SK-N-SH treated with all-trans-retinoic acid at 6 μM for 48 hours (cell line): ENCODE data around the gene SLC22A12.

Experiments used
- ATAC-seq: fragments of 200-7000 bp; cut with Tn5 transposase; 3 replicates; pipeline ENCODE4 v1.9.1; 2020; ENCODE audit warnings: mild to moderate bottlenecking, moderate library complexity
- ARNTL ChIP-seq: fragments of 450-650 bp; formaldehyde crosslinking; IDR thresholded peaks from 2 replicates; pipeline ENCODE4 v1.5.0; 2020; ENCODE audit warnings: low read depth, mild to moderate bottlenecking, moderate library complexity, borderline replicate concordance
- BACH2 ChIP-seq: fragments of 250-450 bp; sonication (Bioruptor Pico); IDR thresholded peaks from 2 replicates; pipeline ENCODE4 v1.9.0; 2021; ENCODE audit warnings: mild to moderate bottlenecking, borderline replicate concordance
- CREB5 ChIP-seq: fragments of 250-450 bp; sonication (Bioruptor Pico); IDR thresholded peaks from 2 replicates; pipeline ENCODE4 v1.5.1; 2020; ENCODE audit warnings: low read depth, mild to moderate bottlenecking, moderate library complexity
- CSDC2 ChIP-seq: fragments of 250-450 bp; sonication (Bioruptor Pico); IDR thresholded peaks from 2 replicates; pipeline ENCODE4 v1.5.0; 2020; ENCODE audit warnings: mild to moderate bottlenecking, moderate library complexity
- CSRNP3 ChIP-seq: fragments of 250-450 bp; sonication (Bioruptor Pico); IDR thresholded peaks from 2 replicates; pipeline ENCODE4 v1.5.1; 2021; ENCODE audit warnings: mild to moderate bottlenecking, moderate library complexity
- ESRRG ChIP-seq: fragments of 250-450 bp; sonication (Bioruptor Pico); IDR thresholded peaks from 2 replicates; pipeline ENCODE4 v1.6.1; 2021; ENCODE audit warnings: mild to moderate bottlenecking
- GLIS3 ChIP-seq: fragments of 250-450 bp; sonication (Bioruptor Pico); IDR thresholded peaks from 2 replicates; pipeline ENCODE4 v1.5.0; 2020; ENCODE audit warnings: mild to moderate bottlenecking, moderate library complexity
- PPARA ChIP-seq: fragments of 250-450 bp; sonication (Bioruptor Pico); IDR thresholded peaks from 2 replicates; pipeline ENCODE4 v1.5.0; 2020; ENCODE audit warnings: mild to moderate bottlenecking, borderline replicate concordance
- RARB ChIP-seq: fragments of 250-450 bp; sonication (Bioruptor Pico); IDR thresholded peaks from 2 replicates; pipeline ENCODE4 v1.8.0; 2021; ENCODE audit warnings: mild to moderate bottlenecking, moderate library complexity
- SNAI2 ChIP-seq: fragments of 250-450 bp; sonication (Bioruptor Pico); IDR thresholded peaks from 2 replicates; pipeline ENCODE4 v1.5.0; 2020; ENCODE audit warnings: mild to moderate bottlenecking, moderate library complexity
- TCF4 ChIP-seq: fragments of 250-450 bp; sonication (Bioruptor Pico); IDR thresholded peaks from 2 replicates; pipeline ENCODE4 v1.8.0; 2021; ENCODE audit warnings: mild to moderate bottlenecking, moderate library complexity, borderline replicate concordance
- ZC3H10 ChIP-seq: fragments of 250-450 bp; sonication (Bioruptor Pico); IDR thresholded peaks from 2 replicates; pipeline ENCODE4 v1.5.1; 2021; ENCODE audit warnings: mild to moderate bottlenecking, moderate library complexity
- ZFP3 ChIP-seq: fragments of 250-450 bp; sonication (Bioruptor Pico); IDR thresholded peaks from 2 replicates; pipeline ENCODE4 v1.5.0; 2020; ENCODE audit warnings: mild to moderate bottlenecking, moderate library complexity
- ZFP30 ChIP-seq: fragments of 450-650 bp; formaldehyde crosslinking; IDR thresholded peaks from 2 replicates; pipeline ENCODE4 v1.5.0; 2022; ENCODE audit warnings: mild to moderate bottlenecking, moderate library complexity
- ZNF70 ChIP-seq: fragments of 450-650 bp; formaldehyde crosslinking; IDR thresholded peaks from 2 replicates; pipeline ENCODE4 v1.5.0; 2020; ENCODE audit warnings: mild to moderate bottlenecking, moderate library complexity
- TF ChIP-seq, protein P1 (sequence below): fragments of 250-450 bp; sonication (Bioruptor Pico); IDR thresholded peaks from 2 replicates; pipeline ENCODE4 v1.8.0; 2021; ENCODE audit warnings: low read depth, mild to moderate bottlenecking, moderate library complexity, borderline replicate concordance

SLC22A12 gene

GRCh38 chr11:64601605-64602465 lies 10.8 kb downstream of the SLC22A12 start (continued):
- no peak for TF ChIP-seq CREB5
- TF ChIP-seq ZNF70: no peak
- TF ChIP-seq ZC3H10 (CRISPR knock-in tag): no peak
- TF ChIP-seq RARB (CRISPR knock-in tag): no peak
- no peak for TF ChIP-seq BACH2 (CRISPR knock-in tag)
- no peak for TF ChIP-seq CSDC2 (CRISPR knock-in tag)
- no peak for TF ChIP-seq ESRRG (CRISPR knock-in tag)
- no peak for TF ChIP-seq TCF4 (CRISPR knock-in tag)

- ATAC-seq: no peak
Observed at GRCh38 chr11:64602466-64603070, 11.5 kb downstream of the SLC22A12 start.

DNA sequence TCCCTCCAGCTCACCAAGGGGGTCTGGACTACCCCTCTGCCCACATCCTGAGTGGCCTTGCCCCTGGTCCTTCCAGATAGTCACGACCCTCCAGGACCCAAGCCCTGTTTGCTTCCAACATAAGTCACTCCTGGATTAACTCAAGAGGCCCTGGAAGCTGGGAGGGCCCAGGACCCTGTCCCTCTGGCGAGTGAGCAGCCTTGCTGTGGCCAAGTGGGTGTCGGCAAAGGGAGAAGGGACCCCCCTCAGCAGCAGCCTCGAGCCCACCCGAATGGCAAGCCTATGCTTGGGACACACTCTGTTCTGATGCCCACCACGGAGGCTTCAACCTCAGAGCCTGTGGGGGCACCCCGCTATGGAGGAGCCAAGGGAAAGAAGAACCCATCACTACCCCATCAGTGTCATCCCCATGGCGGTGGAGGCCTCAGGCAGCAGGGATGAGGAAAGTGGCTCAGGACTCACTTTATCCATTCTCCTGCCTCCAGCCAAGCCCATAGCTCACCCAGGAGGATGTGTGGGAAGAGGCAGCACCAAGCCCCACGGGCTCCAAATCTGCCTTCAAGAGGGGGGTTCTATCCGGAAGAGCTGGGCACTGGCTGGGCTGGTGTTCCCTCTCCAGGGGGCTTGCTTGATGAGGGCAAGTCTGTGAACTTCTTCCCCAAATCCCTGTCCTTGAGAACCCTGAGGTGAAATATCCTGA lies 12.5 kb downstream of the SLC22A12 start:
- ATAC-seq: no peak
- no peak for TF ChIP-seq ZNF70
- no peak for TF ChIP-seq ARNTL (CRISPR knock-in tag)
- no peak for TF ChIP-seq TCF4 (CRISPR knock-in tag)
- no peak for TF ChIP-seq RARB (CRISPR knock-in tag)
- no peak for TF ChIP-seq ZC3H10 (CRISPR knock-in tag)
- TF ChIP-seq CREB5: no peak
- TF ChIP-seq CSRNP3: no peak
- TF ChIP-seq PPARA: no peak
- no peak for TF ChIP-seq BACH2 (CRISPR knock-in tag)
- TF ChIP-seq GLIS3 (CRISPR knock-in tag): no peak
- TF ChIP-seq, protein P1, sequence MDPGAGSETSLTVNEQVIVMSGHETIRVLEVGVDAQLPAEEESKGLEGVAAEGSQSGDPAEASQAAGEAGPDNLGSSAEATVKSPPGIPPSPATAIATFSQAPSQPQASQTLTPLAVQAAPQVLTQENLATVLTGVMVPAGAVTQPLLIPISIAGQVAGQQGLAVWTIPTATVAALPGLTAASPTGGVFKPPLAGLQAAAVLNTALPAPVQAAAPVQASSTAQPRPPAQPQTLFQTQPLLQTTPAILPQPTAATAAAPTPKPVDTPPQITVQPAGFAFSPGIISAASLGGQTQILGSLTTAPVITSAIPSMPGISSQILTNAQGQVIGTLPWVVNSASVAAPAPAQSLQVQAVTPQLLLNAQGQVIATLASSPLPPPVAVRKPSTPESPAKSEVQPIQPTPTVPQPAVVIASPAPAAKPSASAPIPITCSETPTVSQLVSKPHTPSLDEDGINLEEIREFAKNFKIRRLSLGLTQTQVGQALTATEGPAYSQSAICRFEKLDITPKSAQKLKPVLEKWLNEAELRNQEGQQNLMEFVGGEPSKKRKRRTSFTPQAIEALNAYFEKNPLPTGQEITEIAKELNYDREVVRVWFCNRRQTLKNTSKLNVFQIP (CRISPR knock-in tag): no peak
- no peak for TF ChIP-seq SNAI2 (CRISPR knock-in tag)

More at GRCh38 chr11:64602466-64603070, 11.5 kb downstream of the SLC22A12 start:
- TF ChIP-seq RARB (CRISPR knock-in tag) (no peak), BACH2 (CRISPR knock-in tag) (no peak), SNAI2 (CRISPR knock-in tag) (no peak), ZC3H10 (CRISPR knock-in tag) (no peak), ZFP3 (CRISPR knock-in tag) (no peak), ZFP30 (CRISPR knock-in tag) (no peak), TCF4 (CRISPR knock-in tag) (no peak), CREB5 (no peak)
- TF ChIP-seq, protein P1 (CRISPR knock-in tag): no peak
